ENCODE data around the gene SIGMAR1. TPM values are rescaled to one million over a fixed set of nuclear protein-coding genes. Genes with fewer than 3 reads are reported as not detected.
A peak's percentile ranks its signal among the peaks of the same experiment; 100 is the strongest.

The SIGMAR1 gene
- total RNA-seq (2021), result 165 and 172 TPM in 2 replicates
- percentile 94 among the genes with signal in this experiment for Bru-seq, nascent RNA
- BruChase-seq, experiment 1, labeled RNA remaining after a 2-hour chase, result percentile 96 among the genes with signal in this experiment
- BruChase-seq, experiment 2, labeled RNA remaining after a 6-hour chase, result percentile 97 among the genes with signal in this experiment
- long read RNA-seq, transcript SIGMAR1-201 (4 exons, 1,656 nt), result major isoform, 238 of 377 reads
- long read RNA-seq, transcript SIGMAR1-202 (4 exons, 1,582 nt), result minor isoform, 11 of 377 reads
- long read RNA-seq, transcript SIGMAR1-203 (3 exons, 1,743 nt), result minor isoform, 7 of 377 reads
- long read RNA-seq, transcript SIGMAR1-207 (3 exons, 610 nt), result minor isoform, 11 of 377 reads
- long read RNA-seq, partial matches to known transcripts, result 4 of 377 reads
- long read RNA-seq, other reads (novel, unspliced or antisense), result 98 of 377 reads

DNA sequence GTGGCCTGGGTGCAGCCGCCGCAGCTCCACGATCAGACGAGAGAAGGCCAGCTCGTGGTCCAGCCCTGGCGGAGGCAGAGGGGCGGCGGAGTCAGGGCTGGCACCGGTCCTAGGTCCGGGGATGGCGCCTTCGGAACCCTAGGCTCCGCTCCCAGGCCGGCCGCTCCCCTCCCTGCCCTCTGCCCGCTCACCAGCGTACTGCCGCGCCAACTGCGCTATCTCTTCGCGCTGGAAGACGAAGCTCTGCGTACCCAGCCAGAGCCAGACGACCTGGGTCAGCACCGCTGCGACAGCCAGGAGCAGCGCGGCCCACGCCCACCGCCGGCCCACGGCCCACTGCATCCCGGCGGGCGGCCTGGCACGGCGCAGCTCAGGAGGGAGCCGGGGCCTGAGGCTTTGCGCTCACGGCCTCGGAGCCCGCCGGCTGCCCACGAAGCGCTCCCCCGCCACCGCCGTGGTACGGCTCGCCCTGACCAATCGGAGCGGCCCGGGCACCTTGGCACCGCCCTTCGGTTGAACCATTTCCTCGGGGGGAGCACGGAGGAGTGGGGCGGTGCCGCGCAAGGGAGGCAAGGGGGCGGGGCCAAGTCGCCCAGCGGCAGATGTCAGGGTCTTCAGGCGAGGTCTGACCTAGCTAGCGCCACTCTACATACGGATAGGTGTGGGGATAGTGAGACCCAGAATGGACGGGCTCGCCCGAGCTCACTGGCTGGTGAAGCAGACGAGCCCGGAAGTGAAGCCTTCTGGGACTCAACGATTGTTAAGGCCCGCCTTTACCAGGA, at the start of gene SIGMAR1:
SIGMAR1 (minus strand) TSS at position 432 of the 782 bp plus-strand sequence; CDS start at position 342, 90 bp downstream.
- Histone ChIP-seq H3K9me3 (ENCODE audit: low read depth, low read length, poor library complexity, severe bottlenecking) (no peaks in the 10 kb centered on the region), H3K27ac (ENCODE audit: low read depth, low read length, poor library complexity, severe bottlenecking) (peak within 1 kb of the TSS; percentile 87), H3K4me1 (ENCODE audit: insufficient read depth, low read length, poor library complexity, severe bottlenecking) (peaks cover 6% of the 10 kb centered on the region), H3K27me3 (replicated peaks; ENCODE audit: insufficient read depth, low read depth, low read length, poor library complexity) (no peaks in the 10 kb centered on the region), H3K4me3 (ENCODE audit: low read depth, low read length, poor library complexity, severe bottlenecking) (peak within 1 kb of the TSS; percentile 76), H3K36me3 (ENCODE audit: insufficient read depth, low read length, poor library complexity, severe bottlenecking) (peaks cover 14% of the 10 kb centered on the region)
- ChIA-PET POLR2A (ENCODE audit: low non-redundant PET) (no interaction called here), CTCF (interaction anchor here (0.5 kb wide), 1 partner anchor 317 kb away, joined by 6 read pairs; no protein-coding TSS in a partner anchor)
- peak; percentile 96 for DNase-seq (ENCODE audit: low spot score)
- BruUV-seq (replicated peaks), result no TSS peak
- TF ChIP-seq EZH2 (IDR thresholded peaks at IDR 0.05; ENCODE audit: borderline replicate concordance, low read depth, low read length, poor library complexity, severe bottlenecking), result no peak
- TF ChIP-seq, protein P1, sequence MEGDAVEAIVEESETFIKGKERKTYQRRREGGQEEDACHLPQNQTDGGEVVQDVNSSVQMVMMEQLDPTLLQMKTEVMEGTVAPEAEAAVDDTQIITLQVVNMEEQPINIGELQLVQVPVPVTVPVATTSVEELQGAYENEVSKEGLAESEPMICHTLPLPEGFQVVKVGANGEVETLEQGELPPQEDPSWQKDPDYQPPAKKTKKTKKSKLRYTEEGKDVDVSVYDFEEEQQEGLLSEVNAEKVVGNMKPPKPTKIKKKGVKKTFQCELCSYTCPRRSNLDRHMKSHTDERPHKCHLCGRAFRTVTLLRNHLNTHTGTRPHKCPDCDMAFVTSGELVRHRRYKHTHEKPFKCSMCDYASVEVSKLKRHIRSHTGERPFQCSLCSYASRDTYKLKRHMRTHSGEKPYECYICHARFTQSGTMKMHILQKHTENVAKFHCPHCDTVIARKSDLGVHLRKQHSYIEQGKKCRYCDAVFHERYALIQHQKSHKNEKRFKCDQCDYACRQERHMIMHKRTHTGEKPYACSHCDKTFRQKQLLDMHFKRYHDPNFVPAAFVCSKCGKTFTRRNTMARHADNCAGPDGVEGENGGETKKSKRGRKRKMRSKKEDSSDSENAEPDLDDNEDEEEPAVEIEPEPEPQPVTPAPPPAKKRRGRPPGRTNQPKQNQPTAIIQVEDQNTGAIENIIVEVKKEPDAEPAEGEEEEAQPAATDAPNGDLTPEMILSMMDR (conservative IDR thresholded peaks at IDR 0.05; ENCODE audit: low read depth, low read length), result no peak
- intact Hi-C loops (cut with micrococcal nuclease; ENCODE audit: unreplicated experiment), result no loop called here

DNA sequence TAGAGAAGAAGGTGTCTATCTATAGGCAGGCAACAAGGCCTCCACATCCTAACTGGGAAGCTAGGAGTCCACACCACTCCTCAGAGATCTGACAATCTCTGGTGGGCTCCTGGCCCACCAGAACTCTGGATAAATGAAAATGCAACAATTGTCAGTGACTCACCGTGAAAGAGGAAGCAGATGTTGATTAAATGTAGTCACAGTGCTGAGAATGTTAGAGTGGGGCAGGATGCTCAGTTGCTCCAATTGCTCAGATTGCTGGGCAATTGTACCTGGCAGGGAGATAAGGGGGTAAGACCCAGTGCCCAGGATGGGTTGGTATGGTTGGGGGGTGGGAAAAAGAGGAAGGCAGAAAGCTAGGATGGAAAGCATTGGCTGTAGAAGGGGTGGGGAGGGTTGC, 49.1 kb upstream of the SIGMAR1 start:
- H3K9me3 ChIP-seq (ENCODE audit: low read depth, low read length, poor library complexity, severe bottlenecking), result no peaks in the 10 kb centered on the region
- ChIA-PET POLR2A (ENCODE audit: low non-redundant PET) (no interaction called here), CTCF (no interaction called here)
- no peak overlapping the region for H3K4me3 ChIP-seq (ENCODE audit: low read depth, low read length, poor library complexity, severe bottlenecking)
- no peak for TF ChIP-seq EZH2 (IDR thresholded peaks at IDR 0.05; ENCODE audit: borderline replicate concordance, low read depth, low read length, poor library complexity, severe bottlenecking)
- TF ChIP-seq, protein P1 (conservative IDR thresholded peaks at IDR 0.05; ENCODE audit: low read depth, low read length), result no peak
- no peak for DNase-seq (ENCODE audit: low spot score)
- no peaks in the 10 kb centered on the region for H3K36me3 ChIP-seq (ENCODE audit: insufficient read depth, low read length, poor library complexity, severe bottlenecking)
- H3K27ac ChIP-seq (ENCODE audit: low read depth, low read length, poor library complexity, severe bottlenecking), result no peak overlapping the region
- BruUV-seq (replicated peaks), result no TSS peak
- no peaks in the 10 kb centered on the region for H3K4me1 ChIP-seq (ENCODE audit: insufficient read depth, low read length, poor library complexity, severe bottlenecking)
- no peaks in the 10 kb centered on the region for H3K27me3 ChIP-seq (replicated peaks; ENCODE audit: insufficient read depth, low read depth, low read length, poor library complexity)
- intact Hi-C loops (cut with micrococcal nuclease; ENCODE audit: unreplicated experiment), result no loop called here

DNA sequence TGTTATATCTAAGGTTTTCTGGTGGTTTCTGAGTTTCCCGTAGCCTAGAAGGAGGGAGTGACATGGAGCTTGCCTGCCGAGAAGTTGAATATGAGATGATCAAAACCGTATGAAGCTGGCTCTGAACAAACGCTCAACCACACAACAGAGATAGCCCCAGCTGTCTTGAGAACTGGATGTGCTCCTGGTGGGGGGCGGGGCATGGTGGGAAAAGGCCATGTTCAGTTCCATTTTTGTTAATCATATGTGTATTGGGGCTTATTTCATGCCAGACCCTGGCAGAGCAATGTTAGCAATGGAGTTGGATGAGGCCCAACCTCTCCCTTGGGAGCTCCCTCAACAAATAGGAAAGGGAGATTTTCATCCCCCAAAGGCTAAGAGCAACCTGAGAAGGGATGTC, 48.6 kb upstream of the SIGMAR1 start:
- no peak for DNase-seq (ENCODE audit: low spot score)
- H3K27me3 ChIP-seq (replicated peaks; ENCODE audit: insufficient read depth, low read depth, low read length, poor library complexity), result no peaks in the 10 kb centered on the region
- POLR2A ChIA-PET (ENCODE audit: low non-redundant PET), result no interaction called here
- no TSS peak for BruUV-seq (replicated peaks)
- TF ChIP-seq, protein P1 (conservative IDR thresholded peaks at IDR 0.05; ENCODE audit: low read depth, low read length), result no peak
- no peak for TF ChIP-seq EZH2 (IDR thresholded peaks at IDR 0.05; ENCODE audit: borderline replicate concordance, low read depth, low read length, poor library complexity, severe bottlenecking)
- H3K9me3 ChIP-seq (ENCODE audit: low read depth, low read length, poor library complexity, severe bottlenecking), result no peaks in the 10 kb centered on the region
- no peak overlapping the region for H3K27ac ChIP-seq (ENCODE audit: low read depth, low read length, poor library complexity, severe bottlenecking)
- no peaks in the 10 kb centered on the region for H3K4me1 ChIP-seq (ENCODE audit: insufficient read depth, low read length, poor library complexity, severe bottlenecking)
- no peaks in the 10 kb centered on the region for H3K36me3 ChIP-seq (ENCODE audit: insufficient read depth, low read length, poor library complexity, severe bottlenecking)
- CTCF ChIA-PET, result interaction anchor here (0.6 kb wide), 1 partner anchor 14 kb away, joined by 4 read pairs; no protein-coding TSS in a partner anchor
- H3K4me3 ChIP-seq (ENCODE audit: low read depth, low read length, poor library complexity, severe bottlenecking), result no peak overlapping the region
- intact Hi-C loops (cut with micrococcal nuclease; ENCODE audit: unreplicated experiment), result no loop called here
